HG02588 (cell line): ENCODE data around the gene GFI1.
"Not testable (repeated sequence)": the region's sequence is repeated elsewhere in the genome, so short reads cannot be mapped to it uniquely, and the experiment has no call there.

Experiments
- ATAC-seq: cut with Tn5 transposase; IDR thresholded peaks from one replicate; pipeline ENCODE4 v1.9.1; 2021; ENCODE audit warnings: mild to moderate bottlenecking, moderate library complexity; ENCODE audit not compliant: unreplicated experiment

Gene GFI1

GRCh38 chr1:92466683-92467352 is 19.9 kb downstream of the GFI1 start:
- no peak for ATAC-seq

- ATAC-seq = no peak
These were observed 21.5 kb downstream of the GFI1 start for GRCh38 chr1:92465256-92465647.

- ATAC-seq = no peak
These were observed 22.0 kb downstream of the GFI1 start for GRCh38 chr1:92464588-92465255.

GRCh38 chr1:92461364-92462097 is 25.2 kb downstream of the GFI1 start:
- ATAC-seq = peak; percentile 76

- ATAC-seq = no peak
These were observed 26.8 kb downstream of the GFI1 start for GRCh38 chr1:92459871-92460320.

- no peak for ATAC-seq
These were observed 28.6 kb downstream of the GFI1 start for GRCh38 chr1:92458146-92458545.

GRCh38 chr1:92447976-92448375 is 38.7 kb downstream of the GFI1 start:
- ATAC-seq = no peak

GRCh38 chr1:92447033-92447681 is 39.6 kb downstream of the GFI1 start:
- no peak for ATAC-seq

GRCh38 chr1:92446546-92446945 is 40.2 kb downstream of the GFI1 start:
- no peak for ATAC-seq

GRCh38 chr1:92445865-92446264 is 40.9 kb downstream of the GFI1 start:
- no peak for ATAC-seq

GRCh38 chr1:92444351-92444750 is 42.4 kb downstream of the GFI1 start:
- ATAC-seq = no peak

GRCh38 chr1:92443893-92444292 is 42.8 kb downstream of the GFI1 start:
- ATAC-seq = no peak

GRCh38 chr1:92442351-92442750 is 44.4 kb downstream of the GFI1 start:
- ATAC-seq = no peak

- ATAC-seq = no peak
These were observed 44.9 kb downstream of the GFI1 start for GRCh38 chr1:92441697-92442342.

GRCh38 chr1:92441316-92441696 is 45.4 kb downstream of the GFI1 start:
- no peak for ATAC-seq

- ATAC-seq = no peak
These were observed 47.4 kb downstream of the GFI1 start for GRCh38 chr1:92439291-92439690.

GRCh38 chr1:92434572-92434971 is 52.2 kb downstream of the GFI1 start:
- not testable (repeated sequence) for ATAC-seq

- ATAC-seq = no peak
These were observed 56.7 kb downstream of the GFI1 start for GRCh38 chr1:92430030-92430429.

GRCh38 chr1:92425617-92426016 is 61.1 kb downstream of the GFI1 start:
- ATAC-seq = no peak
